Gastrocnemius medialis (tissue), 4 donors: ENCODE results near the gene TP53RK.

Source experiments
- CTCF ChIP-seq, 5 experiments: fragments of 450-650 bp in 3 of 5; fragments of 200-600 bp in 2 of 5; sonication (generic) in 2 of 5; IDR thresholded peaks in 4 of 5; conservative IDR thresholded peaks in 1 of 5; 1 replicate in 4 of 5; 2 replicates in 1 of 5; pipeline ENCODE4 v1.5.1; 2016 to 2019; ENCODE audit warnings: antibody characterized with exemption in 5 of 5, mild to moderate bottlenecking in 3 of 5, moderate library complexity in 3 of 5
- POLR2A ChIP-seq, 2 donors: fragments of 450-650 bp; IDR thresholded peaks; one replicate each; pipeline ENCODE4 v1.6.1; 2017; ENCODE audit warnings: antibody characterized with exemption in 2 of 2, mild to moderate bottlenecking in 2 of 2, moderate library complexity in 2 of 2

GRCh38 chr20:46670585-46671584 lies 18.4 kb downstream of the TP53RK start:
- TF ChIP-seq CTCF (IDR thresholded peaks at IDR 0.05 in 4 of 5, conservative IDR thresholded peaks at IDR 0.05 in 1 of 5) (no peak), POLR2A (IDR thresholded peaks at IDR 0.05) (no peak)
